Superior temporal gyrus (tissue), 1 donor: ENCODE measurements around the gene SLC38A10.

Experiments
- DNase-seq: peaks from one replicate; pipeline ENCODE4 v3.0.0-alpha.2; 2016; ENCODE audit errors: extremely low spot score

The SLC38A10 gene

GRCh38 chr17:81277946-81278693 lies 17.0 kb downstream of the SLC38A10 start:
- no peak for DNase-seq

DNA sequence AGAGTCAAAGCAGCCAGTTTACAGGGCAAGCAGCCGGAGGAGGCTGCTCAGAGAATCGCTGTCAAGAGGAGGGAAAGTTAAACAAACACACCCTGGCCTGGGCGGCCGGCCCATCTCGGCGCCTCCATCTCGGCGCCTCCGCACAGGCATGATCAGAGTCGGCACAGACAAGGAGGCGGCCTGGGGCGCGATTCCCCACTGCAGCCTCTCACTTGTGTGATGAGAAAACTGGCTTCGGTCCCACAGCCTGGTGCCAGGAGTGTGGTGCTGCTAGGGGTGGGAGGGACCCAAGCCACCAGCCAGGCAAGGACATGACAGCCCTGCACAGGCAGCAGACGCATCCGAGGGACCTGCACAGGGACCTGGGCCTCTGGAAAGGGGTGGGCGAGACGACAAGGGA lies 17.7 kb downstream of the SLC38A10 start:
- peak; percentile 69 for DNase-seq

GRCh38 chr17:81276781-81277180 lies 18.3 kb downstream of the SLC38A10 start:
- DNase-seq: no peak

- no peak for DNase-seq
Observed at GRCh38 chr17:81274471-81274855, 20.6 kb downstream of the SLC38A10 start.

DNA sequence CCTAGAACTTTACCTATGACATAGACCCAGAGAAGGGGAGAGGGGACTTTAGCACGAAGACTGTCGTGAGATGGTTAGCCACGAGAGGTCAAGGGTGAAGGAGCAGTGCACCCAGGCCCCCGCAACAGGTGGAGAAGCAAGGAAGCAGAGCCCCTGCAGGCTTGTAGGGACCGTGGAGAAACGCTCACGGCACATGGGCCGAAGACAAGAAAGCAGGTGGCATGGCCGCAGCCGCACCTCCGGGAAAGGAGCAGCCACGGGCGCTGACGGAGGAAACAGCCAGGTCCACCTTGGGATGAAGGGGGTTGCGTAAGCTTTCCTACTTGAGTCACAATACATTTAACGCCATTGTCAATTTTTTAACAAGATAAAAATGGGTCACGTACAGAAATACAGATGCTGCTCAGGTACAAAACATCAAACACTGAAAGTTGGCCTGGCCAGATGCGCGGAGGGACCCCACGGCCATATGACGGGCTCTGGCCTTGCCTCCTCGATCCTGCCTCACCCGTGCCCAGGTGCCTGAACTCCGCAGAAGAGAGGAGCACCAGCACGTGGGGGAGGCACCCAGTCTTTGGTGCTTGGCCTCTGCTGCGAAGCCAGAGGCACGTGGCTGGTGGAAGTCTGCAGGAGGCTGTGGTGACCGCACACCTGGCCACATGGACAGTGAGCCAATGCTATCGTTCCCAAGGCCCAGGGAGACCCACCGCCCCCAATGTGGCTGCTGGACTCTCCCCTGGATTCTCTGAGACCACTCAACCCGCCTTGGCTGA lies 21.2 kb downstream of the SLC38A10 start:
- no peak for DNase-seq

DNA sequence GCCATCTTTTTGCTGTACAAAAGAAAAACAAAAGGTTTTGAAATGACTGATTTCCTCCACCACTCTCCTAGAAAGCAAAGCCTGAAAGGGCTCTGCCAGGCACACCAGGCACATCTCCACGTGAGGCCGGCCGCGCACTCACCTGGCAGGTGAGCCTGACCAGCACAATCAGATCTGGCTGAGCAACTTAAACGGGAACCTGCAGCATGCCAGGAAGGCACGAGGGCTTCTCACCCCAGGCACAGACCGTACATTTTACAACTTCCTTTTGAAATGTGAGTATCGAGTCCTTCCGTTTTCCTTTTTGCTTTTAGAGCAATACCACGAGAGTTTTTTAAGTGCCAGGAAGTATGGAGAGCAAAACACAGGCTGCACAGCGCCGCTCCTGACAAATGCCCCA lies 22.5 kb downstream of the SLC38A10 start:
- no peak for DNase-seq

- no peak for DNase-seq
Observed at GRCh38 chr17:81271226-81271625, 23.9 kb downstream of the SLC38A10 start.

- no peak for DNase-seq
Observed at GRCh38 chr17:81270279-81270678, 24.8 kb downstream of the SLC38A10 start.

- no peak for DNase-seq
Observed at GRCh38 chr17:81267390-81268067, 27.6 kb downstream of the SLC38A10 start.

DNA sequence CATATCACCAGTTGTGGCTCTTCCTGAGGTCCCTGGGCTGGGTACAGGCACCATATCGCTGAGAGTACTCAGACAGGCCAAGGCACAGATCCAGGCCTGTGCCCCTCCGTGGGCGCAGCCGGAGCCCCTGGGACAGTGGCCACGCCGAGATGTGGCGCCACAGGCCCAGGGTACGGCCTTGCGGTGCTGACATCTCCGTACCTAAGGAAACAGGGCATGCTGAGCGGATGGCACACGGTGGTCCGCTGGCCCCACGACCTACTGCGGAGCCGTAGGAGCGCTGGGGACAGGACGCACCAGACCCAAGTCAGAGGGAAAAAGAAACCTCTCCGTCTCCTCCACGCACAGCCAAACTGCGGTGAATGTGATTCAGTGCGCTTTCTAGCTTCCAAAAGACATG lies 29.5 kb downstream of the SLC38A10 start:
- DNase-seq: no peak

DNA sequence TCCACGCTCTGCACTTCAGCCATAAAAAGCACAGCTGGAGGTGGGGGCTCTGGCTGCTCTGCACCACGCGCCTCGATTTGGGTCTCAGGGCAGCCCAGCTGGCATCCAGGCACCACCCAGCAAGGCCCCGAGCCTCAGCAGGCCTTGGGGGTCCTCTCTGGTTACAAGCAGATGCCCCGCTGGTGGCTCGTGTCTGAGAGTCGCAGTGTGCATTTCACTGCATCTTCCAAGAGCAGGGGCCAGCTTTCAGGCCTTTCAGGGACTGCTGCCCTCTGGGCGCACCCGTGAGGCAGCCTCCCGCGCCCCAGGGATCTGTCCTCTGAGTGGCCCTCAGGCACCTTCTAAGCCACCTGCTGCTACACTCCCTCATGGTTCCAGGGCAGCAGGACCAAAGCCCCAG lies 30.5 kb downstream of the SLC38A10 start:
- DNase-seq: no peak

DNA sequence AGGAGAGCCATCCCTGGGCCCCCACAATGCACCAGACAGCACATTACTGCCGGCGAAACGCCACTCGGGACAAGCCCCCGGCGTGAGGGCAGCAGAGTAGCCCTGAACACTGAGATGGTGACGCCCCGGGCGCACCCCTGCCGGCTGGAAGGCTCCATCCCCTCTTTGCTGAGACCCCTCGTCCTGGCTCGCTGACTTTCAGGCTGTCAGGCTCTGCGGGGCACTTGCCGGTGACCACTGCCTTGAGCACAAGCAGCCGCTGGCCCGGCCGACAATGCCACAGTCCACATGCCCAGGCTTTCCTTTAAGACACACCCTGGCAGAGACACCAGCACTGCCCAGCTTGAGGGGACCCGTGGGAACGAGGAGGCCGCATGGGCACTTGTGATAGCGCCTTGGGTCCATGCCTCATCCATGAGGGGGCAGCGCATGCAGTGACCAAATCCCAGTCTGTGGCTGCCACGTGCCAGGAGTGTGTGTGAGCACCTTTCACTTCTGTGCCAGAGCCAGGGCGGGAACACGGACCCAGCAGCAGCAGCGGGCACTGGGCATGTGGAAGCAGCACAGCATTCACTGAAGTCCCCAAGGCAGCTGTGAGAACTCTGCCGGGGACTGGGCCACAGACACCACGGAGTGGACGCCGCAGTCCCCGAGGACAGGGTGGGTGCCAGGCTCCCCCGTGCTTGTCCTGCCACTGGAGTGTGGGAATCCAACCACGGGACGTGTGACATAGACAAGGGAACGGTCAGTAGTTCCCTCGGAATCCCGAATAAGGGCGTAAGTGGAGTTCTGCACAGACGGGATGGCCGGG lies 31.5 kb downstream of the SLC38A10 start:
- DNase-seq: no peak

DNA sequence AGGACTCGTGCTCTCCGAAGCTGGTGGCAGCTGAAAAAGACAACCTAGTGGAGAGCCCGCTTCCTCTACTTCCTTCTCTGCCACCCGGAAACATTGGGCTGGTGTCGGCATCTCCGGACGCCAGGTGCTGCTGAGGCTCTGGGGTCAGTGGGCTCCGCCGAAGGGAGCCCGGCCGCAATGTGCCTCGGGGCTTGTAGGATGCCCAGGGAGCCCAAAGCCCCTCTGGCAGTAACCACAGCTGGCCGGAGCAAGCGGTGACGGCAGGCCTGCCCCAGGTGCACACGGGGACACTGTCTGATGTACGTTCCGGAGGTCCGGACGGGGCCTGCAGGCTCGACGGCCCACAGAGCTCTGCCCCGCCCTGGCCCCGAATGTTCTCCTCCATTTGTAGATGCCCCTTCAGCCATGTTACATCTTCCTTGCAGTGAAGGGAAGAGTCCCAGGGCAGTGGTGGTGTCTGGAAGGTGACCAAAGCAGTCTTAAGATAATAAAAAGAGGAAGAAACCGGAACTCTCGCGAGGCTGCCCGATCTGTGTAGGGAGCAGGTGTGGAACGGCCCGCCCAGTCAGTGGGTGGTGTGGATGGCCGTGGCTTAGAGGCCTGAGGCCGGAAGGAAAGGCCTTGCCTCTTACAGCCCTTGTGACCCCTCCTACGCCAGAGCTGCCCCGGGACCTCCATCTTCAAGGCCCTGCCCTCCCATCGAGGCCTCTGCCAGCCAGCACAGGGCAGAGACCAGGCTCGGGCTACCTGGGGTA lies 33.3 kb downstream of the SLC38A10 start:
- DNase-seq: no peak

DNA sequence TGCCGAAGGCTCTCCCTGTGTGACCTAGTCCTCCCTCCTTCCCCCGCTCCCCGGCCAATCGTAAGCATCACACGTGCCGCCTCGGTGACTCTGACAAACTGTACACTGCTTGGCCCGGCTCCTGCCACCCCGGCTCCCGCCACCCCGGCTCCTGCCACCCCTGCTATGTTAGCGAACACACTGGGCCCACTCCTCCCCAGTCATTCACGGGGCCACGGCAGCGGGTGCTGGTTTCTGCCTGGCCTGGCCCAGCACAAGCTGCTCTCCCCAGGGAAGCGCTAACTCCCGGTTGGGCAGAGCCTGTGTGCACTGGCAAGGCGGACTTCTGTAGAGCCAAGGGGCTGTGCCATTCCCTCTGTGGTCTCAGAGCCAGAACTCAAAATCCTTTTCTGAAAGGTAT lies 34.0 kb downstream of the SLC38A10 start:
- no peak for DNase-seq

DNA sequence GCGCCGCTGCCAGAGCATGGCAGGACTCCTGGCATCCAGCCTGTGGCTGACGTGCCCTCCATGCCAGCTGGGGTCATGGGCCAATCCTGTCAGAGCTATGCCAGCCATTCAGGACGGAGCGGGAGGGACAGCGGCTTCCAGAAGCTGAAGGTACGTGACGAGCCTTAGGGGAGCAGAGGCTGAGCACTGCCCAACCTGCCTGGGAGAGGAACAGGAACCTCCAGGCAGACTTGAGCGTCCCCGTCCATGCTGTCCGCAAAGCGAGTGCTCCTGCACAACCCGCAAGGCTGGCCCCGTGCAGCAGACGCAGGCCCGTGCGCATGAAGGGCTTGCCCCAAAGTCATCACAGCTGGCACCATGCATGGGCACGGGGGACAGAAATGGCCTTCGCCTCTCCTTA lies 34.5 kb downstream of the SLC38A10 start:
- DNase-seq: no peak

DNA sequence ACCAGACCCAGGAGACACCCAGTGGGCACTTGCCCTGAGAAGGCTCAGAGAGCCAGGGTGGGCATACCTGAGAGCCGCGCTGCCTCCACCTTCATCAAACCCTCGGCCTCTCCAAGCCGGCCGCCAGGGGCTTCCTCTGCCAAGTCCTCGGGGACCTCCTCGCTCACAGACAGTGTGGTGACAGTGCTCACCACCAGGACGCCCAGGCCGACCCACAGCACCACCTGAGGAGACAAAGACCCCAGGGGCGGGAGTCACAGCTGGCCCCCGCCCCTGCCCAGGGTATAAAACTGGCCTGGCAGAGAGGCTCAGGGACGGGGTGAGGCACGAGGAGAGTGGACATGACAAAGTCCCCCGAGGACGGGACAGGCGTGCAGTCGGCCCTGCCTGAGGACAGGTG lies 34.9 kb downstream of the SLC38A10 start:
- no peak for DNase-seq

DNA sequence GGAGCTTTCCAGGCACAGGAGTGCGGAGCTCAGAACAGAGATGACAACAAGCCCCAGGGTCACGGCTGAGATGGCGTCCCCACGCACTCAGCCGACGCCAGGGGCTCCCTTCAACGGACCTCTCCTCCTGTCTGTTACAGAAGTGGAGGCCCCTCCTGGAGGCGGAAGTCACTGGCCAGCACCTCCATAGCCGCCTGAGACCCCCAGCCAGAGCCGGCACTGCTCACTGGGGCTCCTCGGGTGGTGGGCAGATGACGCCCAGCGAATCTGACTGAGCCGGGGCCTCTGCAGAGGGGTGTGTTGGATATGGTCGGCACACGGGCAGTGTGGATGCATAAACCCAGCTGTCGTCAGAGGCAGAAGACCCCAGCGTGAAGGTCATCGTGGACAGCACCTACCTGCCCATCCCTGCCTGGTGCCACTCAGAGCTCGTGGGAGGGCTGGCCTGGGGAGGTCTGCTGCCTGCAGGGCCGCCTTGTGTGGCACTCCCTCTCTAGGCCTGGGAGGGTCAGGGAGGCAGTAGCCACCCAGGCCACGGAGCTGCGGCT lies 36.0 kb downstream of the SLC38A10 start:
- no peak for DNase-seq

DNA sequence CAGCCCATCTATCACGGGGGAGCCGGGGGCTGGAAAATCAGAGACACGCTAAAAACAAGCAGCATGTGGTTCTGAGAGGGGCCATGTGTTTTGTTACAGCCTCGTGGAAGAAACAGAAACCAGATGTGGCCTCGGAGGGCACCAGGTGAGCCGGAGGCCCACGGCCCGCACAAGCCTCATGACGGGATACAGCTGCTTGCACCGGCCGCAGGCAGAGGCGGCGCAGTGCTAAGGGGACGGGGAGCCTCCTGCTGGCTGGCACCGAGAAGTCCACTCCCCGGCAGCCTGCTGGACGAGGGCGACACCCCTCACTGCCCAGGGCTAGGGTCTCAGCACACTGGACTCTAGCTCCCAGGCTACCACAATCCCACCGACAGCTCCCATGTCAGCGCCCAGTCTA lies 36.8 kb downstream of the SLC38A10 start:
- no peak for DNase-seq

DNA sequence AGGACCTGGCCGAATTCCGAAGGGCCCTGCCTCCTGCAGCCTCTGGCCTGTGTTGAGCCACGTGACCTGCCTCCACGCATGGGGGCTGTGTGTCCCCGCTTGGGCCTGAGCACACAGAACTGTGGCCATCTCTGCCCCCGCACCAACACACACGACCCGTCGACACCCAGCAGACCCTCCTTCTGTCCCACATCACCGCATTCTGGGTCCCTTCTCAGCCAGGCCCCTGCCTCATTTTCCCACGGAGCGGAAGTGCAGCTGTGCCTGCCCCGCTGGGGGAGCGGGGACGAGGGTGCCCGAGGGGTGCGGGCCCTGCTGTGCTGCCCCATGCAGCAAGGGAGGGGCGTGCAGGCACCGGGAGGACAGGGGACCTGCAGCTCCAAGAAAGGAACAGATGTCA lies 37.6 kb downstream of the SLC38A10 start:
- no peak for DNase-seq

DNA sequence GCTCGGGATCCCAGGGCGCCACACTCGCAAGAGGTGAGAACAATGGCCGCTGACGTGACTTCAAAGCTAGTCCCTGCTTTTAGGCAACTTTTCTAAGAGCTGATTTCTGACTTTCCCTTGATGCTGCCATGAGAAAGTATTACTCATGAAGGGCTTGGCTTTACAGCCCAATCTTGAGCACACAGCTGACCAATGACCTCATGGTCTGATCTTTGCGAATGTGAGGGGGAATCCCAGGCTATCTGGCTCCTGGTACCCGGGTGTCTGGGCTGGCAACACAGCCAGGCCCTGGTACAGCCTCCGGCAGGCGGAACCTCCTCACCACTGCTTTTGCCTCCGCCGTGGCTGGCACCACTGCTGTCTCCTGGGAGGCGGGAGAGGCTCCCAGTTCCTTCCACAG lies 38.5 kb downstream of the SLC38A10 start:
- DNase-seq: no peak
